Left ventricle myocardium superior (tissue), 1 donor: ENCODE results near the gene GABBR2. TPM values are rescaled to one million over a fixed set of nuclear protein-coding genes. Genes with fewer than 3 reads are reported as not detected.
A peak's percentile ranks its signal among the peaks of the same experiment; 100 is the strongest.

Source experiments
- ATAC-seq: fragments of 200-7000 bp; cut with Tn5 transposase; one replicate; pipeline ENCODE4 v1.9.1; 2020; ENCODE audit warnings: mild to moderate bottlenecking, moderate library complexity
- DNase-seq: peaks from one replicate; pipeline ENCODE4 v3.0.0-alpha.2; 2020
- intact Hi-C: fragments of 100-400 bp; cut with micrococcal nuclease; formaldehyde crosslinking; loops from one replicate; pipeline ENCODE4 v1.11.0; 2022
- total RNA-seq: library from RNA; stranded (reverse); fragmentation: NEBNext Ultra II Directional; extraction: Animal tissue kit (Norgen Biotek cat#: 25700); gene quantifications from one replicate; pipeline ENCODE4 v1.2.1, GENCODE V29; 2021
- donor health status: DM: no; HTN: yes; CAD: no; lungs with severe emphysema.

Gene GABBR2
- total RNA-seq, 1 donor from 2014 or later: 0.62 TPM

GRCh38 chr9:98404237-98404636 lies 304.5 kb downstream of the GABBR2 start:
- DNase-seq (no peak), ATAC-seq (no peak)
- intact Hi-C loops: no loop called here

GRCh38 chr9:98403715-98404114 lies 305.0 kb downstream of the GABBR2 start:
- intact Hi-C loops: no loop called here
- DNase-seq (no peak), ATAC-seq (no peak)

GRCh38 chr9:98402019-98402840 lies 306.5 kb downstream of the GABBR2 start:
- ATAC-seq: no peak
- intact Hi-C loops: no loop called here
- no peak for DNase-seq

GRCh38 chr9:98401140-98402018 lies 307.4 kb downstream of the GABBR2 start:
- no peak for DNase-seq
- intact Hi-C loops: no loop called here
- ATAC-seq: peak; percentile 71

- ATAC-seq: no peak
- intact Hi-C loops: no loop called here
Observed at GRCh38 chr9:98399950-98400683, 308.6 kb downstream of the GABBR2 start.

GRCh38 chr9:98396656-98397055 lies 312.1 kb downstream of the GABBR2 start:
- intact Hi-C loops: no loop called here
- ATAC-seq (no peak), DNase-seq (no peak)

More at GRCh38 chr9:98399950-98400683, 308.6 kb downstream of the GABBR2 start:
- DNase-seq: no peak

- intact Hi-C loops: no loop called here
- ATAC-seq: no peak
- DNase-seq: no peak
Observed at GRCh38 chr9:98396236-98396635, 312.5 kb downstream of the GABBR2 start.

- ATAC-seq (no peak), DNase-seq (no peak)
- intact Hi-C loops: no loop called here
Observed at GRCh38 chr9:98391867-98392266, 316.9 kb downstream of the GABBR2 start.

- ATAC-seq (no peak), DNase-seq (no peak)
- intact Hi-C loops: no loop called here
Observed at GRCh38 chr9:98391406-98391805, 317.3 kb downstream of the GABBR2 start.

GRCh38 chr9:98385751-98386150 lies 323.0 kb downstream of the GABBR2 start:
- ATAC-seq: no peak
- DNase-seq: no peak
- intact Hi-C loops: no loop called here

- intact Hi-C loops: no loop called here
- ATAC-seq (no peak), DNase-seq (no peak)
Observed at GRCh38 chr9:98383758-98384157, 325.0 kb downstream of the GABBR2 start.

GRCh38 chr9:98381311-98382103 lies 327.2 kb downstream of the GABBR2 start:
- intact Hi-C loops: no loop called here
- DNase-seq: no peak
- no peak for ATAC-seq

- ATAC-seq: no peak
- DNase-seq: no peak
- intact Hi-C loops: no loop called here
Observed at GRCh38 chr9:98380065-98380681, 328.6 kb downstream of the GABBR2 start.

- no peak for ATAC-seq
- intact Hi-C loops: no loop called here
- no peak for DNase-seq
Observed at GRCh38 chr9:98379572-98379971, 329.2 kb downstream of the GABBR2 start.

- intact Hi-C loops: no loop called here
- DNase-seq (no peak), ATAC-seq (no peak)
Observed at GRCh38 chr9:98378794-98379193, 329.9 kb downstream of the GABBR2 start.

- intact Hi-C loops: no loop called here
Observed at GRCh38 chr9:98378206-98378780, 330.4 kb downstream of the GABBR2 start.

GRCh38 chr9:98375138-98375726 lies 333.5 kb downstream of the GABBR2 start:
- intact Hi-C loops: no loop called here
- ATAC-seq (no peak), DNase-seq (no peak)

More at GRCh38 chr9:98378206-98378780, 330.4 kb downstream of the GABBR2 start:
- DNase-seq (no peak), ATAC-seq (no peak)
